Body of pancreas (tissue), 4 donors: ENCODE results near the gene RUSF1. TPM values are rescaled to one million over a fixed set of nuclear protein-coding genes. Genes with fewer than 3 reads are reported as not detected.
"Not testable (repeated sequence)": the region's sequence is repeated elsewhere in the genome, so short reads cannot be mapped to it uniquely, and the experiment has no call there.

ENCODE experiments used
- ATAC-seq: fragments of 150-250 bp; one replicate; pipeline ENCODE4 v1.9.1; 2016
- DNase-seq, 4 donors: peaks; one replicate each; pipeline ENCODE4 v3.0.0-alpha.2; 2019
- H3K27ac ChIP-seq, 4 donors: fragments of 200-600 bp; sonication (generic); 1 replicate in 3 of 4; 2 replicates in 1 of 4; pipeline versions ENCODE4 v1.5.1 to v1.6.1; 2016 to 2019; ENCODE audit warnings: mild to moderate bottlenecking in 1 of 4, mixed read lengths in 1 of 4, moderate library complexity in 1 of 4
- H3K27me3 ChIP-seq, 2 donors: fragments of 200-600 bp; sonication (generic); one replicate each; pipeline ENCODE4 v1.6.0; 2016; ENCODE audit warnings: mild to moderate bottlenecking in 1 of 2
- H3K36me3 ChIP-seq, 2 donors: fragments of 200-600 bp; sonication (generic); replicated peaks in 1 of 2; 2 replicates each; pipeline ENCODE4 v1.5.1; 2016; ENCODE audit warnings: low read depth in 2 of 2; ENCODE audit not compliant: insufficient read depth in 1 of 2
- H3K4me1 ChIP-seq: fragments of 200-600 bp; sonication (generic); one replicate; pipeline ENCODE4 v1.6.0; 2016
- H3K4me3 ChIP-seq, 2 donors: fragments of 200-600 bp; sonication (generic); 1 replicate in 1 of 2; 2 replicates in 1 of 2; pipeline ENCODE4 v1.5.1; 2016 to 2019
- H3K9me3 ChIP-seq, 3 donors: fragments of 200-600 bp; sonication (generic); 1 replicate in 2 of 3; 2 replicates in 1 of 3; pipeline ENCODE4 v1.5.1; 2016
- CTCF ChIP-seq, 7 experiments: fragments of 450-650 bp in 4 of 7; fragments of 200-600 bp in 3 of 7; sonication (generic) in 3 of 7; IDR thresholded peaks; one replicate each; pipeline ENCODE4 v1.5.1; 2016 to 2019; ENCODE audit warnings: antibody characterized with exemption in 7 of 7
- POLR2A ChIP-seq, 3 donors: fragments of 450-650 bp; IDR thresholded peaks; one replicate each; pipeline ENCODE4 v1.6.1; 2016; ENCODE audit warnings: antibody characterized with exemption in 3 of 3, mild to moderate bottlenecking in 2 of 3
- WGBS, 2 donors: methylation state at CpG; one replicate each; pipeline ENCODE4 v1.1.5; 2017; 5-methylcytosine and 5-hydroxymethylcytosine counted together
- intact Hi-C: fragments of 100-400 bp; cut with DNase I; formaldehyde crosslinking; loops from one replicate; pipeline ENCODE4 v1.15.1; 2023
- total RNA-seq, 2 donors: library from RNA; depleted of rRNA; stranded (reverse); fragments of >200 nt; gene quantifications; one replicate each; pipeline ENCODE4 v1.1.0, GENCODE V29; 2016

The RUSF1 gene
- 10 to 100 TPM; 72.9 to 77.5 TPM for total RNA-seq

DNA sequence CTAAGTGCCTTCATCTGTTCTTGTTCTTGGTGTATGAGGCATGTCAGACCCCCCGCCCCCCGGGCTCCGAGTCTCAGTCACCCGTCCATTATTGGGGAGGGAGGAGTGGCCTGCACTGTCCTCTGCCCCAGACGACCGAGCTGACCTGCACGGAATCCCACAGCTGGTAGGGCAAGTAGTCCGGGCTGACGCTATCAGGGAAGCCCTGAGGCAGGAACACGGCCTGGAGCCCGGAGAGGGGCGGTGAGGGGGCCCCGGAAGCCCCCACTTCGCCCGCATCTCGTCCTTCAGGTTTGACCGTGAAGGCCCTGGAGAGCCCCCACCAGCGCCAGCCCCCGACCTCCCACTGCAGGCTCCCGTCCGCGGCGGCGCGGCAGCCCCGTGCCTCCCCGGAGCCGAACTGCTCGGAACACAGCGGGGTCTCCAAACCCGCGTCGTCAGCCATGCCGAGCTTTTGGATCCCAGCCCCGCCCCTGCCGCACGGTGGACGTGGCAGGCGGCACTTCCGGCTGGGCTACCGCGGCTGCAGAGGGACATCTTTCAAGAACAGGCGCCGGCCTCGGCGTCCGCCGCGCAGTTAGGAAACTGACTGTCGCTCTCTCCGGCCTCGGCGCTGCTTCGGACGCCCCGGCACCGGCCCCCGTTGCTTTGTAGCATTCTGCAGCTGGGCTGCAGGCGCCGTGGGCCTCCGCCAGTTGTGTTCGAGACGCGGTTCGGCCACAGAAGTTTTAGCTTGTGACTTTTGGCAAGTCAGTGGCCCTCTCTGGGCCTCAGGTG lies at the start of gene RUSF1:
Gene RUSF1, minus strand, starts transcription at position 463 of the 777 bp plus-strand sequence. Its CDS starts 18 bp downstream, at position 445.
- H3K4me3 ChIP-seq = peak within 1 kb of the TSS; percentile 85 to 100
- DNase-seq (peak; percentile 91 to 94 (median 92)), ATAC-seq (peak; percentile 97)
- WGBS, 2 donors = 0% methylated on average over 4 to 62 of the region's 65 CpGs
- H3K27ac ChIP-seq = peak within 1 kb of the TSS; percentile 90 to 93 (median 92)
- intact Hi-C loops = no loop called here
- no peaks in the 10 kb centered on the region for H3K36me3 ChIP-seq
- no peaks in the 10 kb centered on the region for H3K9me3 ChIP-seq
- H3K4me1 ChIP-seq = peaks cover 28% of the 10 kb centered on the region
- TF ChIP-seq POLR2A (IDR thresholded peaks at IDR 0.05) = peak; percentile 75 to 93 (median 90)
- TF ChIP-seq CTCF (IDR thresholded peaks at IDR 0.05) = peak in 1 of 7 experiments; percentile 6
- H3K27me3 ChIP-seq = no peaks in the 10 kb centered on the region

DNA sequence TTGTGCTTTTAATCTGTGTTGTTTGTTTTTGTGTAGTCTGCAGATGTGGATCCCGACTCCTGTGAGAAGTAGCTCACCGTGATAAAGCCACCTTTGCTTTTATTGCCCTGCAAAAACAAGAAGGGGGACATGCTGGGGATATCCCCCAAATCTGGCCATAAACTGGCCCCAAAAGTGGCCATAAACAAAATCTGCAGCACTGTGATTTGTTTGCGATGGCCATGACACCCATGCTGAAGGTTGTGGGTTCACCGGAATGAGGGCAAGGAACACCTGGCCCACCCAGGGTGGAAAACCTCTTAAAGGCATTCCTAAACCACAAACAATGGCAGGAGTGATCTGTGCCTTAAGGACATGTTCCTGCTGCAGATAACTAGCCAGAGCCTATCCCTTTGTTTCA lies 34.6 kb upstream of the RUSF1 start:
- no peak overlapping the region for H3K4me3 ChIP-seq
- peaks cover under 1% of the 10 kb centered on the region for H3K4me1 ChIP-seq
- ATAC-seq (no peak), DNase-seq (no peak)
- H3K27ac ChIP-seq = no peak overlapping the region
- TF ChIP-seq CTCF (IDR thresholded peaks at IDR 0.05) (no peak), POLR2A (IDR thresholded peaks at IDR 0.05) (no peak)
- WGBS, 2 donors = 77 to 79% methylated on average over 4 of the region's 4 CpGs
- peaks cover 0 to 2% of the 10 kb centered on the region in 2 donors for H3K27me3 ChIP-seq
- no peaks in the 10 kb centered on the region for H3K36me3 ChIP-seq
- H3K9me3 ChIP-seq = peaks cover 0 to 10% (median 0%) of the 10 kb centered on the region in 3 donors
- intact Hi-C loops = no loop called here

GRCh38 chr16:31539762-31540161 lies 31.6 kb upstream of the RUSF1 start:
- H3K4me3 ChIP-seq, H3K27ac ChIP-seq, H3K4me1 ChIP-seq, intact Hi-C loops, DNase-seq, ATAC-seq, H3K9me3 ChIP-seq, H3K27me3 ChIP-seq, H3K36me3 ChIP-seq: not testable (repeated sequence)
- 74 to 82% methylated on average over 4 of the region's 4 CpGs for WGBS, 2 donors

DNA sequence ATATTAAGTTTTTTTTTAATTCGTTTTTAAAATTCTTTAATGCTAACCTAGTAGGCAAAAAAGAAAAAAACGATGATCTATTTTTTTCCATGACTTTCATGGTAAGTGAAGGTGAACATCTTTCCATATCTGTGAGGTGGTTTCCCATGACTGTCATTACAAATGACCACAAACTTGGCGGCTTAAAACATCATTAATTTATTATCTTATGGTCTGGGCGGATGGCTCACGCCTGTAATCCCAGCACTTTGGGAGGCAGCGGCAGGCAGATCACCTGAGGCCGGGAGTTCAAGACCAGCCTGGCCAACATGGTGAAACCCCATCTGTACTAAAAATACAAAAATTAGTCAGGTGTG lies 30.0 kb upstream of the RUSF1 start:
- DNase-seq, H3K9me3 ChIP-seq, intact Hi-C loops, H3K27ac ChIP-seq, H3K36me3 ChIP-seq, H3K27me3 ChIP-seq, ATAC-seq, H3K4me3 ChIP-seq, H3K4me1 ChIP-seq: not testable (repeated sequence)
- 65 to 66% methylated on average over 7 of the region's 7 CpGs for WGBS, 2 donors

- Histone ChIP-seq H3K4me1 (peaks cover 6% of the 10 kb centered on the region), H3K9me3 (peaks cover 0 to 10% (median 0%) of the 10 kb centered on the region in 3 donors), H3K4me3 (peak overlapping the region in 1 of 2 donors; percentile 4), H3K36me3 (no peaks in the 10 kb centered on the region), H3K27ac (peak overlapping the region; percentile 23 to 63 (median 52)), H3K27me3 (peaks cover 0 to 9% of the 10 kb centered on the region in 2 donors)
- intact Hi-C loops = no loop called here
- peak; percentile 2 to 33 (median 14) for DNase-seq
- no peak for TF ChIP-seq CTCF (IDR thresholded peaks at IDR 0.05)
- peak in 2 of 3 donors; percentile 32 to 48 for TF ChIP-seq POLR2A (IDR thresholded peaks at IDR 0.05)
- WGBS, 2 donors = 4 to 8% methylated on average over 10 to 56 of the region's 57 CpGs
- peak; percentile 60 for ATAC-seq
These were observed 29.4 kb upstream of the RUSF1 start for GRCh38 chr16:31537362-31538242.
